Effector memory CD4-positive, alpha-beta T cell (primary cell): ENCODE data around the gene DAB1.

Experiments used
- DNase-seq, 3 donors: peaks; one replicate each; pipeline ENCODE4 v3.0.0-alpha.2; 2020
- H3K27ac ChIP-seq: 2 replicates; pipeline ENCODE4 v1.7.0; 2013; ENCODE audit warnings: mild to moderate bottlenecking, low read length, moderate library complexity; ENCODE audit not compliant: insufficient read depth, poor library complexity, severe bottlenecking
- H3K27me3 ChIP-seq: replicated peaks from 2 replicates; pipeline ENCODE4 v1.7.0; 2013; ENCODE audit warnings: mild to moderate bottlenecking, low read length; ENCODE audit not compliant: insufficient read depth, control insufficient read depth, poor library complexity, severe bottlenecking
- H3K36me3 ChIP-seq: 2 replicates; pipeline ENCODE4 v1.7.0; 2013; ENCODE audit warnings: mild to moderate bottlenecking, low read length, moderate library complexity; ENCODE audit not compliant: control insufficient read depth, insufficient read depth
- H3K4me1 ChIP-seq: 2 replicates; pipeline ENCODE4 v1.7.0; 2013; ENCODE audit warnings: low read length, mild to moderate bottlenecking; ENCODE audit not compliant: control insufficient read depth, insufficient read depth, poor library complexity, severe bottlenecking
- H3K4me3 ChIP-seq: 2 replicates; pipeline ENCODE4 v1.7.0; 2013; ENCODE audit warnings: low read length, low read depth, mild to moderate bottlenecking; ENCODE audit not compliant: insufficient read depth, poor library complexity, severe bottlenecking
- H3K9me3 ChIP-seq: 2 replicates; pipeline ENCODE4 v1.7.0; 2013; ENCODE audit warnings: mild to moderate bottlenecking, low read length, moderate library complexity; ENCODE audit not compliant: control insufficient read depth

DAB1 gene

DNA sequence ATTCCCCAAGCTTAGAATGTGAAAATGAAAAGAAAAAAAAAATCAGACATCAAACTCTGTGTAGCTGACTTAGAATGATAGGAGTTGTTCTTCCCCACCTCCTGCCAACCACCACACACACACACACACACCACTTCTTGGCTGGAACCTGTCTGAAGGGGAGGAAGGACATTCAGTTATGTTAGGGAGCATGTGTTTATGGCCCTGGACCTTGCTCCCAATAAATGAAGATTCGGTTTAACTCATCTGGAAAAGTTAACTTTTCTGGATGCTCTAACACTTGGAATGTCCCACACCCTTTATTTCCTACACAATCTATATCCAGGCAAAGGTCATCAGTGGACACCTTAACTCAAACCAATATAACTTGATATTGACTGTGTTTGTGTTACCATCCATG lies 112.4 kb downstream of the DAB1 start:
- H3K9me3 ChIP-seq: no peaks in the 10 kb centered on the region
- H3K36me3 ChIP-seq: no peaks in the 10 kb centered on the region
- H3K27me3 ChIP-seq: no peaks in the 10 kb centered on the region
- no peak for DNase-seq
- H3K4me1 ChIP-seq: peaks cover 8% of the 10 kb centered on the region
- H3K27ac ChIP-seq: no peak overlapping the region
- no peak overlapping the region for H3K4me3 ChIP-seq

DNA sequence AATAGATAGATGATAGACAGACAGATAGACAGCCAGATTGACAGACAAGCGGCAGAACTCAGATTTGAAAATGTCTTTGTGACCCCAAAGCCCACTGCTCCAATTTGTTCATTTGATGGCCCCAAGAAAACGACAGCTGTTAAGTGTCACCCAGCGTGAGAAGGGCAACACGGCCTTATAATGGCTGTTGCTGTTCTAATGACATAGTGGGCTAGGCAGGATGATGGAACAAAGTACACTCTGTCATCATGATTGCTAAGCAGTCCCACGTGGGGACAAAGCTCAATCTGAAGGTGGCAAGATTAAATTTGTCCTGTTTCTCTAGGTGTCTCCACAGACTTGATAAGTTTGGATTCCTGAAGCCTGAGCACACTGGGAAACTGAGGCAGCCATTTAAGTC lies 112.9 kb downstream of the DAB1 start:
- no peak overlapping the region for H3K27ac ChIP-seq
- H3K9me3 ChIP-seq: no peaks in the 10 kb centered on the region
- no peaks in the 10 kb centered on the region for H3K36me3 ChIP-seq
- H3K4me1 ChIP-seq: peaks cover 12% of the 10 kb centered on the region
- H3K27me3 ChIP-seq: no peaks in the 10 kb centered on the region
- H3K4me3 ChIP-seq: no peak overlapping the region
- DNase-seq: no peak

DNA sequence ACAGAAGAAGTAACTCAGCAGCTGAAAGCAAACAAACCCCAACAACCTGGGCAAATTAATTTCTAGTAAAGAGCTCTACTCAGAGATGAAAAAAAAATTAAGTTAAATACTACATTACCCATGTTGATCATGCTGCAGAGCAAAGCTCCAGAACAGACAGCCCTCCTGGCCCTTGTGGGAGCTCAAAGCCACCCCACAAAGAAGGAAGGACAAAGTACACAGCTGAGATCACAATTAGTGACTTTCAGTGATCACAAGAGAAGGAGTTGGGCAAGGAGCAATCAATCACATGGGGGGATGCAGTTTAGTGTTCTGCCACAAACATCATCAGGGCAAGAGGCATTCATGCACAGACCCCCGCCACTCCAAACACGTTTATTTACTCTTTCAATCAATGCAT lies 114.2 kb downstream of the DAB1 start:
- no peaks in the 10 kb centered on the region for H3K27me3 ChIP-seq
- peaks cover 12% of the 10 kb centered on the region for H3K4me1 ChIP-seq
- no peak overlapping the region for H3K4me3 ChIP-seq
- no peak for DNase-seq
- H3K27ac ChIP-seq: no peak overlapping the region
- no peaks in the 10 kb centered on the region for H3K36me3 ChIP-seq
- H3K9me3 ChIP-seq: no peaks in the 10 kb centered on the region

DNA sequence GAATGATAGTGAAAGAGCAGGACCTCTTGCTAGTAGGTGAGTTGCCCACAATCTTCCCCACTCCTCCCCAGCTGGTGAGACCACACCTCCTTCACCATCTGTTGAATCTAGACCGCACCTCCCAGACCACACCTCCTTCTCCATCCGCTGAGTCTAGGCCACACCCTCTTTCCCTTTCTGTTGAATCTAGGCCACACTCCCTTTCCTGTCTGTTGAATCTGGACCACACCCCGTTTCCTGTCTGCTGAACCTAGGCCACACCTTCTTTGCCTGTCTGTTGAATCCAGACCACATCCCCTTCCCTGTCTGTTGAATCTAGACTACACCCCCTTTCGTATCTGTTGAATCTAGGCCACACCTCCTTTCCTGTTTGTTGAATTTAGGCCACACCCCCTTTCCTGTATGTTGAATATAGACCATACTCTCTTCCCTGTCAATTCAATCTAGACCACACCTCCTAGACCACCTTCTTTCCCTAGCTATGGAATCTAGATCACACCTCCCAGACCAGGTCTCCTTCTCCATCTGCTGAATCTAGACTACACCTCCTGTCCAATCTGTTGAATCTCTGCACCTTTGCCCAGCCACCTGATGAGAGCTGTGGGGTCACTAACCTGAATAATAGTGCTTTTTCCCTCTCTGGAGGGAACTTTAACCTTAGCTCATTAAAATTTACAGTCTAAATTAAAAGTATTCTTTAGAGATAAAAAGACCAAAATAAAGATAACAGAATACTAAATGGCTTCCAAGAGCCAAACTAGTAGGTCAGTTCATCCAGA lies 116.3 kb downstream of the DAB1 start:
- Histone ChIP-seq H3K4me1 (peaks cover 12% of the 10 kb centered on the region), H3K9me3 (no peaks in the 10 kb centered on the region), H3K4me3 (peak overlapping the region; percentile 7), H3K27ac (peak overlapping the region; percentile 40), H3K36me3 (no peaks in the 10 kb centered on the region), H3K27me3 (no peaks in the 10 kb centered on the region)
- peak; percentile 77 to 83 (median 83) for DNase-seq

DNA sequence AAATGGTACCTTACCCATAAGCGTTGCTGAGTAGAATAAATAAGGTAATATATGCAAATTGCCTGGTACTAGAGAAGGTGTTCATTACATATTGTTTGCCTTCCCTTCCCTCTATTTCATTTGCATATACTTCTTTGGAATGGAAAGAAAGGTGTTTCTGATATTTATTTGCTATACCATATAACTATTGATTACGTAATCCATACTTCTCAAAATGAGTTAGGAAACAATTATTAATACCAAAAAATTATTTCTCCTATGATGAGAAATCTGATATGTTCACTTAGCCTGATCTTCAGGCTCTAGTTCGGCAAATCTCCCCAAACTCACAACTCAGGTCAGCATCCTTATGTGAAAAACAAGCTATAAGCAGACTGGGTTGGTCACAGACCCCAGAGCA lies 119.3 kb downstream of the DAB1 start:
- DNase-seq: no peak
- Histone ChIP-seq H3K9me3 (no peaks in the 10 kb centered on the region), H3K27me3 (no peaks in the 10 kb centered on the region), H3K36me3 (no peaks in the 10 kb centered on the region), H3K4me1 (peaks cover 12% of the 10 kb centered on the region), H3K27ac (no peak overlapping the region), H3K4me3 (no peak overlapping the region)

DNA sequence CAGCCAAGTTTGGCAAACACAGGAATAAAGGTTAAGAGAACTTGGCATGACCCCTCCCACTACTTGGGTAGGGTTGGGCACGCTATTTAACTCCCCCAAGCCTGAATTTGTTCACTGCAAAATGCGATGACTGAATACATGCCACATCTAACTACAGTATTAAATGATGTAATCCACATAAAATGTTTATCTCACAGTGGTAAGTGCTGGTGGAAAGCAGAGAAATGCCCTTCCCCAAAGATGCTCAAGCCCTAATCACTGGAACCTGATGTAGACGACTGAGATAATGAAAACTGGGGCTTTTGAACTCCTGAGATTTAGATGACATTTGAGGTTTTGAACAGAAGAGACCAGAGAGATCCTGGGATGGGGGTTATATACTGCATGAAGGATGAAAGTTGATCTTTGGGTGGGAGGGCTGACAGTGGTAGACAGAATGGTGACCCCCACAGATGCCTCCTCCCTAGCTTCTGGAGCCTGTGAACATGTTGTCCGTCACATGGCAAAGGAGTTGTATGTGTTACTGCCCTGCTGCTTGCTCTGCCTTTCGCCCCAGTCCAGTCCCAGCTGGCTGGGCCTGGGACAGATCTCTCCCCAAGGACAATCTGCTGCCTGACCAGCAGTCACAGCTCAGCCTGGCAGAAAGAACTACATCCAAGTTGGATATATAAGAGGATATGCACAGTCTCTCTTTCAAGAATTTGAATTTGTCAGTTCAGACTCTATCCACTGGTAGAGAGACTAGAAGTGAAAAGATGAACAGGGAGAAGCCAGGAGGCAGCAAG lies 120.9 kb downstream of the DAB1 start:
- no peaks in the 10 kb centered on the region for H3K9me3 ChIP-seq
- DNase-seq: no peak
- no peaks in the 10 kb centered on the region for H3K27me3 ChIP-seq
- H3K4me1 ChIP-seq: peaks cover 12% of the 10 kb centered on the region
- H3K4me3 ChIP-seq: no peak overlapping the region
- no peak overlapping the region for H3K27ac ChIP-seq
- H3K36me3 ChIP-seq: no peaks in the 10 kb centered on the region

DNA sequence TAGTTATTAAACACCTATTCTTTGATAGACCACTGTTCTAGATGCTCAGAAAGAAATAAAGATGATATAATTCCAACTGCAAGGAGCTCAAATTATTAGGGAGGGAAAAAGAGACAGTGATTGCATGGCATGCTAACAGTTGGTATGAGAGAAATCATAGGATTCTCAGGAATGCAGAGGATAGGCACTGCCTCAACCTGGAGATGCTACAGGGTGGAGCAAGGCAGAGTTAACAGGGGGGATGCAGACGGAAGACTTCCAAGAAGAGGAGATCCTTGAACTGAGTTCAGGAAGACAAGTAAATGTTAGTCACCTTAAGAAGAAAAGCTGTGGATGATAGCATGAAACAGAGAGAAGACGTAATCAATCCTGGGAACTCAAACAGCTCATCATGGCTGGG lies 123.7 kb downstream of the DAB1 start:
- H3K4me3 ChIP-seq: no peak overlapping the region
- H3K36me3 ChIP-seq: no peaks in the 10 kb centered on the region
- H3K27ac ChIP-seq: no peak overlapping the region
- H3K4me1 ChIP-seq: no peaks in the 10 kb centered on the region
- H3K27me3 ChIP-seq: no peaks in the 10 kb centered on the region
- no peaks in the 10 kb centered on the region for H3K9me3 ChIP-seq
- no peak for DNase-seq

DNA sequence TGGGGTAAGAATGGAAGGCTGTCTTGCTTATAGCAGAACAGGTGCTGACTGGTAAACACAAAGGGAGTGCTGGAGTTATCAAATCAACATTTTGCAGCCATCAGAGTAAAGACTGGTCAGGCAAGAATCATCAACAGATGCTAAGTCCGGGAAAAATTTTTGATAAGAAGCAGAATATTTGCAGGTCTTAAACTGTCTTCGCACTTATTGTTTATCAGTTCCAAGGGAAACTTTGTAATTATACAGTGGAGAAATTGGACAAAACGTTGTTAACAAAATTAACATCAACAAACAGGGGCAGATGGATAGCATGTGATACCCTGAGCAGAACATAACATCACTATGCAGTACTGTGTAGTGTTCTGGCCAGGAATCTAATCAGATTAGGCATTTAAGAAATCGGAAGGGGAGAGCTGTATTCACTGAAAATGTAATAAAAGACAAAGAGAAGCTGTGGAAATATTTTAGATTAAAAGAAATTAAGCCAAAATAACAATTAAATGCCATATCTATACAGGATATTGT lies 127.1 kb downstream of the DAB1 start:
- no peaks in the 10 kb centered on the region for H3K9me3 ChIP-seq
- H3K36me3 ChIP-seq: no peaks in the 10 kb centered on the region
- no peaks in the 10 kb centered on the region for H3K4me1 ChIP-seq
- no peak for DNase-seq
- no peak overlapping the region for H3K4me3 ChIP-seq
- no peak overlapping the region for H3K27ac ChIP-seq
- no peaks in the 10 kb centered on the region for H3K27me3 ChIP-seq

DNA sequence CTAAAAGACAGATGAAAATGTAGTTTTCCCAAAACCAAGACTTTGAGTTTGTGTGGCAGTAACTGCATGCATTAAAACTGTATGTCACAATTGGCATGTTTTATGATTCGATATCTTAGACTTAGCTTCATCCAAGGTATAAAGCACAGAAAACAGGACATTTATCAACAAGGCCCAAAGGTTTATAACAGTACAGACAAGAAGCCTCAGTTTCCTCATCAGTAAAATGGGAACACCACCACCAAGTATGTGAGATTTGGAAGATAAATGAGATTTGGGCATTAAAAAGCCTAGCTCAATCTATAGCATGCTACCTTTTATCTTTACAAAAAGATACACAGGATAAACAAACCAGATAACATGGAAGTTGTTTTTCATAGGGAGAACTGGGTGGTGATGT lies 128.5 kb downstream of the DAB1 start:
- H3K4me1 ChIP-seq: no peaks in the 10 kb centered on the region
- H3K36me3 ChIP-seq: no peaks in the 10 kb centered on the region
- no peak overlapping the region for H3K4me3 ChIP-seq
- H3K27me3 ChIP-seq: no peaks in the 10 kb centered on the region
- no peak overlapping the region for H3K27ac ChIP-seq
- H3K9me3 ChIP-seq: no peaks in the 10 kb centered on the region
- no peak for DNase-seq

DNA sequence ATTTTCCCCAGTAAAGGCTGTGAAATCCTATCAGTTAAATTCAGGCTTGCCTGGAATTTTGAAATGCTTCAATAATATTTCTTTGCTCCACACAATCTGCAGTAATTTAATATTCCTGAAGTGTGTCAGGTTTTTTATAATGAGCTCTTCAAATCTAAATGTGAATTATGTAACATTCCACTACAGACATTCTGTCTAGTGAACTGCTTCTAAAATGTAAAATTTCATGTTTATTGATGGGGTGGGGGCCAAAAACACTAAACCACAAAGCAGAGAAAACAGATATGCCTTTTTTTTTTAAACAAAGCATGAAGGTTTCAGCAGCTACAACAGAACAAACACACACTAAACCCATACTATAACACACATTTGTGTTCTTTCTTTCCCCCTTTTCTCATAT lies 129.7 kb downstream of the DAB1 start:
- no peaks in the 10 kb centered on the region for H3K9me3 ChIP-seq
- no peaks in the 10 kb centered on the region for H3K27me3 ChIP-seq
- H3K27ac ChIP-seq: no peak overlapping the region
- no peak overlapping the region for H3K4me3 ChIP-seq
- no peak for DNase-seq
- no peaks in the 10 kb centered on the region for H3K36me3 ChIP-seq
- no peaks in the 10 kb centered on the region for H3K4me1 ChIP-seq
